SHP77 treated with DMSO at 0.1 percent for 48 hours (cell line): ENCODE data around the gene SLC18B1.
A peak's percentile ranks its signal among the peaks of the same experiment; 100 is the strongest.

Experiments used
- DNase-seq: peaks from one replicate; lab custom pipeline; 2025; lab: John Stamatoyannopoulos, UW

SLC18B1 gene

GRCh38 chr6:132797951-132798868 lies at the start of gene SLC18B1:
Gene SLC18B1, minus strand, starts transcription at chr6:132798637. Its CDS starts 181 bp downstream, at chr6:132798456.
- DNase-seq, result no peak

GRCh38 chr6:132843316-132844035 lies 45.0 kb upstream of the SLC18B1 start:
- no peak for DNase-seq

GRCh38 chr6:132841966-132842365 lies 43.5 kb upstream of the SLC18B1 start:
- no peak for DNase-seq

- DNase-seq, result no peak
These were observed 34.5 kb upstream of the SLC18B1 start for GRCh38 chr6:132832891-132833290.

GRCh38 chr6:132830334-132830751 lies 31.9 kb upstream of the SLC18B1 start:
- peak; percentile 69 for DNase-seq

- no peak for DNase-seq
These were observed 22.4 kb upstream of the SLC18B1 start for GRCh38 chr6:132820629-132821381.

- no peak for DNase-seq
These were observed 21.1 kb upstream of the SLC18B1 start for GRCh38 chr6:132819405-132820161.

- DNase-seq, result no peak
These were observed 20.2 kb upstream of the SLC18B1 start for GRCh38 chr6:132818404-132819359.

- DNase-seq, result no peak
These were observed 19.3 kb upstream of the SLC18B1 start for GRCh38 chr6:132817554-132818403.

GRCh38 chr6:132816660-132817059 lies 18.2 kb upstream of the SLC18B1 start:
- no peak for DNase-seq

- no peak for DNase-seq
These were observed 16.5 kb upstream of the SLC18B1 start for GRCh38 chr6:132814716-132815570.

- peak; percentile 37 for DNase-seq
These were observed 14.9 kb upstream of the SLC18B1 start for GRCh38 chr6:132813173-132813856.

GRCh38 chr6:132812756-132813172 lies 14.3 kb upstream of the SLC18B1 start:
- DNase-seq, result no peak

- no peak for DNase-seq
These were observed 13.9 kb upstream of the SLC18B1 start for GRCh38 chr6:132812255-132812732.

GRCh38 chr6:132811276-132811675 lies 12.8 kb upstream of the SLC18B1 start:
- DNase-seq, result no peak

- DNase-seq, result no peak
These were observed 7.1 kb upstream of the SLC18B1 start for GRCh38 chr6:132805548-132805947.

- no peak for DNase-seq
These were observed 5.8 kb upstream of the SLC18B1 start for GRCh38 chr6:132804251-132804650.

- DNase-seq, result no peak
These were observed 2.2 kb upstream of the SLC18B1 start for GRCh38 chr6:132800656-132801055.
